K562 (cell line): Measurements from ENCODE around the gene OTUD1. TPM values are rescaled to one million over a fixed set of nuclear protein-coding genes. Genes with fewer than 3 reads are reported as not detected.
A peak's percentile ranks its signal among the peaks of the same experiment; 100 is the strongest.

Experiments
- ATAC-seq: fragments of 200-7000 bp; cut with Tn5 transposase; 3 replicates; pipeline ENCODE4 v1.9.1; 2020; ENCODE audit warnings: moderate library complexity
- BruUV-seq: library from RNA; stranded (reverse); fragments of 400-500 nt; replicated peaks from 2 replicates; lab custom pipeline; 2021; lab: Mats Ljungman, UMichigan
- CTCF ChIA-PET: fragments of 300-600 bp; formaldehyde crosslinking; extraction: SDS; loops from one replicate; lab custom pipeline; 2021; ENCODE audit warnings: low intra/inter-chr PET ratio; lab: Yijun Ruan, JAX
- POLR2A ChIA-PET: fragments of 300-600, 350-650 bp; sonication (Branson Sonifier 250); formaldehyde crosslinking; extraction: SDS; loops from one replicate; lab custom pipeline; 2021; ENCODE audit warnings: antibody characterized with exemption, inconsistent platforms; lab: Yijun Ruan, JAX
- DNase-seq, 4 experiments: peaks; one replicate each; pipeline versions ENCODE4 v3.0.0 to v3.0.0-alpha.2; 2011 to 2018; ENCODE audit warnings: low spot score in 3 of 4, mixed read lengths in 3 of 4; ENCODE audit errors: extremely low read depth in 1 of 4
- FAIRE-seq: peaks from 2 replicates; lab custom pipeline; 2011; peaks lifted over from hg19 to GRCh38; lab: Jason Lieb, UNC
- H2AFZ ChIP-seq: 2 replicates; pipeline ENCODE4 v1.6.0; 2011; ENCODE audit warnings: low read depth, low read length, control low read depth, inconsistent platforms
- H3K27ac ChIP-seq: fragments of 200-600 bp; 3 replicates; pipeline ENCODE4 v1.8.0; 2011; ENCODE audit warnings: low read depth, mild to moderate bottlenecking, control low read depth, inconsistent platforms, low read length, moderate library complexity, mixed read lengths; ENCODE audit errors: extremely low read depth
- H3K27me3 ChIP-seq, 2 experiments: fragments of 300-600 bp in 1 of 2; 2 replicates in 1 of 2; 3 replicates in 1 of 2; pipeline versions ENCODE4 v1.6.0 to v1.8.0; 2011; ENCODE audit warnings: inconsistent platforms in 2 of 2, low read length in 2 of 2, mild to moderate bottlenecking in 1 of 2, mixed read lengths in 1 of 2, moderate library complexity in 1 of 2; ENCODE audit not compliant: control insufficient read depth in 2 of 2, insufficient read depth in 2 of 2
- H3K36me3 ChIP-seq: fragments of 300-600 bp; 3 replicates; pipeline ENCODE4 v1.8.0; 2011; ENCODE audit warnings: mild to moderate bottlenecking, low read length, inconsistent platforms; ENCODE audit not compliant: control insufficient read depth, insufficient read depth
- H3K4me1 ChIP-seq, 2 experiments: fragments of 200-600 bp in 1 of 2; replicated peaks in 1 of 2; 2 replicates in 1 of 2; 3 replicates in 1 of 2; pipeline versions ENCODE4 v1.5.1 to v1.8.0; 2011; ENCODE audit warnings: inconsistent platforms in 2 of 2, low read length in 2 of 2, mild to moderate bottlenecking in 1 of 2, mixed read lengths in 1 of 2, moderate library complexity in 1 of 2; ENCODE audit not compliant: control insufficient read depth in 2 of 2, insufficient read depth in 2 of 2
- H3K4me2 ChIP-seq: 2 replicates; pipeline ENCODE4 v1.6.1; 2011; ENCODE audit warnings: low read length, control low read depth, inconsistent platforms, mixed read lengths; ENCODE audit not compliant: insufficient read depth
- H3K4me3 ChIP-seq: fragments of 200-600 bp; sonication (generic), shearing (Covaris generic); 2 replicates; pipeline ENCODE4 v1.5.1; 2016; ENCODE audit warnings: control low read depth, inconsistent platforms
- H3K79me2 ChIP-seq: fragments of 200-600 bp; 3 replicates; pipeline ENCODE4 v1.8.0; 2011; ENCODE audit warnings: low read length, inconsistent platforms; ENCODE audit not compliant: control insufficient read depth, insufficient read depth
- H3K9ac ChIP-seq, 2 experiments: 2 replicates each; pipeline versions ENCODE4 v1.6.0 to v1.6.1; 2011; ENCODE audit warnings: low read depth in 2 of 2, low read length in 2 of 2, control low read depth in 1 of 2, inconsistent platforms in 1 of 2, mild to moderate bottlenecking in 1 of 2, mixed read lengths in 1 of 2; ENCODE audit not compliant: insufficient read depth in 1 of 2
- H3K9me1 ChIP-seq: one replicate; pipeline ENCODE4 v1.6.0; 2011; ENCODE audit warnings: inconsistent platforms, mild to moderate bottlenecking, low read length, moderate library complexity; ENCODE audit not compliant: control insufficient read depth, insufficient read depth
- H3K9me3 ChIP-seq: replicated peaks from 2 replicates; pipeline ENCODE4 v1.5.1; 2011; ENCODE audit warnings: low read depth, low read length, inconsistent platforms; ENCODE audit not compliant: control insufficient read depth, insufficient read depth
- H4K20me1 ChIP-seq: replicated peaks from 2 replicates; pipeline ENCODE4 v1.6.1; 2011; ENCODE audit warnings: low read length, inconsistent platforms, mixed read lengths; ENCODE audit not compliant: control insufficient read depth, insufficient read depth
- CBX2 ChIP-seq: fragments of 200-600 bp; sonication (generic); IDR thresholded peaks from one replicate; pipeline ENCODE4 v1.6.1; 2012; ENCODE audit warnings: mild to moderate bottlenecking, low read length, inconsistent platforms; ENCODE audit not compliant: insufficient read depth, poor library complexity, severe bottlenecking
- GABPA ChIP-seq: fragments of 200-800 bp; sonication (Bioruptor generic); conservative IDR thresholded peaks from 2 replicates; pipeline ENCODE4 v1.6.1; 2016; ENCODE audit warnings: low read depth, missing genetic modification characterization, missing compliant biosample characterization
- HDAC8 ChIP-seq: fragments of 450-650 bp; IDR thresholded peaks from 2 replicates; pipeline ENCODE4 v1.6.1; 2016; ENCODE audit warnings: mild to moderate bottlenecking, missing genetic modification characterization, moderate library complexity, missing compliant biosample characterization
- HMG20A ChIP-seq: fragments of 450-650 bp; formaldehyde crosslinking; conservative IDR thresholded peaks from 2 replicates; pipeline ENCODE4 v1.4.0; 2020; ENCODE audit warnings: mild to moderate bottlenecking, mixed read lengths
- HMGN3 ChIP-seq: IDR thresholded peaks from 2 replicates; pipeline ENCODE4 v1.6.1; 2011; ENCODE audit warnings: borderline replicate concordance, low read depth, mild to moderate bottlenecking, mixed read lengths, low read length; ENCODE audit not compliant: insufficient read length; ENCODE audit errors: extremely low read depth
- KDM1A ChIP-seq, 2 experiments: fragments of 450-650 bp; IDR thresholded peaks; 2 replicates each; pipeline ENCODE4 v1.6.1; 2016; ENCODE audit warnings: mild to moderate bottlenecking in 2 of 2
- LEF1 ChIP-seq: fragments of 450-650 bp; IDR thresholded peaks from 2 replicates; pipeline ENCODE4 v1.6.1; 2016; ENCODE audit warnings: mild to moderate bottlenecking
- POLR2G ChIP-seq: fragments of 200-400 bp; formaldehyde crosslinking; IDR thresholded peaks from 2 replicates; pipeline ENCODE4 v1.6.1; 2017; ENCODE audit warnings: low read depth, mild to moderate bottlenecking, antibody characterized with exemption, low read length, moderate library complexity
- SMAD1 ChIP-seq: fragments of 150-350 bp; IDR thresholded peaks from 2 replicates; pipeline ENCODE4 v1.6.1; 2014; ENCODE audit warnings: low read length, low read depth; ENCODE audit not compliant: partially characterized antibody
- ZNF134 ChIP-seq: fragments of 250-450 bp; sonication (Bioruptor Pico); conservative IDR thresholded peaks from 2 replicates; pipeline ENCODE4 v1.4.0; 2020
- ZNF184 ChIP-seq: sonication (generic); formaldehyde crosslinking; IDR thresholded peaks from 2 replicates; pipeline ENCODE4 v1.5.0; 2020; ENCODE audit warnings: missing genetic modification reagents
- ZNF699 ChIP-seq: fragments of 250-450 bp; sonication (Bioruptor Pico); IDR thresholded peaks from 2 replicates; pipeline ENCODE4 v1.8.0; 2021; ENCODE audit warnings: mild to moderate bottlenecking, moderate library complexity; ENCODE audit not compliant: insufficient replicate concordance
- ZZZ3 ChIP-seq: fragments of 450-650 bp; IDR thresholded peaks from 2 replicates; pipeline ENCODE4 v1.6.1; 2016; ENCODE audit warnings: antibody characterized with exemption, mild to moderate bottlenecking, moderate library complexity
- WGBS: fragments of 100-300 bp; shearing (Covaris generic); methylation state at CpG from one replicate; pipeline ENCODE4 v1.1.6; 2016; ENCODE audit warnings: low coverage, mixed read lengths; ENCODE audit not compliant: insufficient coverage; ENCODE audit errors: missing lambda C conversion rate; 5-methylcytosine and 5-hydroxymethylcytosine counted together
- in situ Hi-C: fragments of 300-500 bp; cut with MboI; formaldehyde crosslinking; loops from 4 replicates; pipeline ENCODE4 v1.15.0; 2018; ENCODE audit warnings: inconsistent platforms, mixed read lengths
- intact Hi-C: fragments of 100-400 bp; cut with micrococcal nuclease; formaldehyde crosslinking; loops from 2 replicates; pipeline ENCODE4 v1.14.2; 2022
- polyA plus RNA-seq, 8 experiments: library from polyadenylated mRNA; depleted of rRNA in 4 of 8; stranded (reverse) in 5 of 8; unstranded in 3 of 8; fragments of >200 nt; fragmentation: Nextera tagmentation in 2 of 8; fragmentation: Illumina TruSeq in 1 of 8; extraction: Ambion mirVana in 2 of 8; extraction: Trizol in 1 of 8; gene quantifications; 2 replicates each; pipeline versions ENCODE4 v1.2.1 to v1.2.3, GENCODE V29; 2011 to 2014; ENCODE audit warnings: inconsistent platforms in 1 of 8, missing spikeins in 1 of 8
- total RNA-seq, 7 experiments: library from RNA; depleted of rRNA in 6 of 7; stranded (reverse); fragments of >200 nt in 6 of 7; fragmentation: Illumina TruSeq in 2 of 7; extraction: Trizol in 2 of 7; gene quantifications; 2 replicates each; pipeline versions ENCODE4 v1.2.1 to v1.2.3, GENCODE V29; 2011 to 2021; ENCODE audit warnings: low replicate concordance in 1 of 7
- TF ChIP-seq, protein P1 (sequence below): fragments of 450-650 bp; formaldehyde crosslinking; IDR thresholded peaks from 2 replicates; pipeline ENCODE4 v1.4.0; 2022; ENCODE audit warnings: missing genetic modification characterization
- TF ChIP-seq, protein P2 (sequence below): sonication (generic); formaldehyde crosslinking; IDR thresholded peaks from 2 replicates; pipeline ENCODE4 v1.8.0; 2022; ENCODE audit warnings: mild to moderate bottlenecking, missing genetic modification reagents, borderline replicate concordance
- TF ChIP-seq, protein P3 (sequence below), 2 experiments: IDR thresholded peaks; 2 replicates each; pipeline ENCODE4 v1.6.1; 2012; ENCODE audit warnings: improper control_type of control experiment in 2 of 2, low read depth in 2 of 2, low read length in 2 of 2, borderline replicate concordance in 1 of 2

Gene OTUD1
- total and polyA plus RNA-seq, 9 of the 15 experiments (the other 6 are each of a cell fraction or from before 2014, with no cell fraction given) = 0.29 to 2.0 (median 0.49) TPM

GRCh38 chr10:23439452-23439960 lies 631 bp downstream of the OTUD1 start:
- H2AFZ ChIP-seq = peak overlapping the region; percentile 81
- peak overlapping the region; percentile 65; the same call in 1 of the 3 replicates for H3K27ac ChIP-seq
- WGBS = under 1% methylated on average over 21 of the region's 80 CpGs
- TF ChIP-seq, protein P1, sequence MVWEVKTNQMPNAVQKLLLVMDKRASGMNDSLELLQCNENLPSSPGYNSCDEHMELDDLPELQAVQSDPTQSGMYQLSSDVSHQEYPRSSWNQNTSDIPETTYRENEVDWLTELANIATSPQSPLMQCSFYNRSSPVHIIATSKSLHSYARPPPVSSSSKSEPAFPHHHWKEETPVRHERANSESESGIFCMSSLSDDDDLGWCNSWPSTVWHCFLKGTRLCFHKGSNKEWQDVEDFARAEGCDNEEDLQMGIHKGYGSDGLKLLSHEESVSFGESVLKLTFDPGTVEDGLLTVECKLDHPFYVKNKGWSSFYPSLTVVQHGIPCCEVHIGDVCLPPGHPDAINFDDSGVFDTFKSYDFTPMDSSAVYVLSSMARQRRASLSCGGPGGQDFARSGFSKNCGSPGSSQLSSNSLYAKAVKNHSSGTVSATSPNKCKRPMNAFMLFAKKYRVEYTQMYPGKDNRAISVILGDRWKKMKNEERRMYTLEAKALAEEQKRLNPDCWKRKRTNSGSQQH (CRISPR knock-in tag) = no peak
- no peak for TF ChIP-seq ZNF134 (CRISPR knock-in tag)
- no peak for TF ChIP-seq ZNF699
- TF ChIP-seq, protein P2, sequence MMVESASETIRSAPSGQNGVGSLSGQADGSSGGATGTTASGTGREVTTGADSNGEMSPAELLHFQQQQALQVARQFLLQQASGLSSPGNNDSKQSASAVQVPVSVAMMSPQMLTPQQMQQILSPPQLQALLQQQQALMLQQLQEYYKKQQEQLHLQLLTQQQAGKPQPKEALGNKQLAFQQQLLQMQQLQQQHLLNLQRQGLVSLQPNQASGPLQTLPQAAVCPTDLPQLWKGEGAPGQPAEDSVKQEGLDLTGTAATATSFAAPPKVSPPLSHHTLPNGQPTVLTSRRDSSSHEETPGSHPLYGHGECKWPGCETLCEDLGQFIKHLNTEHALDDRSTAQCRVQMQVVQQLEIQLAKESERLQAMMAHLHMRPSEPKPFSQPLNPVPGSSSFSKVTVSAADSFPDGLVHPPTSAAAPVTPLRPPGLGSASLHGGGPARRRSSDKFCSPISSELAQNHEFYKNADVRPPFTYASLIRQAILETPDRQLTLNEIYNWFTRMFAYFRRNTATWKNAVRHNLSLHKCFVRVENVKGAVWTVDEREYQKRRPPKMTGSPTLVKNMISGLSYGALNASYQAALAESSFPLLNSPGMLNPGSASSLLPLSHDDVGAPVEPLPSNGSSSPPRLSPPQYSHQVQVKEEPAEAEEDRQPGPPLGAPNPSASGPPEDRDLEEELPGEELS (CRISPR knock-in tag) = no peak
- no peak for TF ChIP-seq HDAC8 (tag)
- TF ChIP-seq LEF1 = no peak
- TF ChIP-seq, protein P3, sequence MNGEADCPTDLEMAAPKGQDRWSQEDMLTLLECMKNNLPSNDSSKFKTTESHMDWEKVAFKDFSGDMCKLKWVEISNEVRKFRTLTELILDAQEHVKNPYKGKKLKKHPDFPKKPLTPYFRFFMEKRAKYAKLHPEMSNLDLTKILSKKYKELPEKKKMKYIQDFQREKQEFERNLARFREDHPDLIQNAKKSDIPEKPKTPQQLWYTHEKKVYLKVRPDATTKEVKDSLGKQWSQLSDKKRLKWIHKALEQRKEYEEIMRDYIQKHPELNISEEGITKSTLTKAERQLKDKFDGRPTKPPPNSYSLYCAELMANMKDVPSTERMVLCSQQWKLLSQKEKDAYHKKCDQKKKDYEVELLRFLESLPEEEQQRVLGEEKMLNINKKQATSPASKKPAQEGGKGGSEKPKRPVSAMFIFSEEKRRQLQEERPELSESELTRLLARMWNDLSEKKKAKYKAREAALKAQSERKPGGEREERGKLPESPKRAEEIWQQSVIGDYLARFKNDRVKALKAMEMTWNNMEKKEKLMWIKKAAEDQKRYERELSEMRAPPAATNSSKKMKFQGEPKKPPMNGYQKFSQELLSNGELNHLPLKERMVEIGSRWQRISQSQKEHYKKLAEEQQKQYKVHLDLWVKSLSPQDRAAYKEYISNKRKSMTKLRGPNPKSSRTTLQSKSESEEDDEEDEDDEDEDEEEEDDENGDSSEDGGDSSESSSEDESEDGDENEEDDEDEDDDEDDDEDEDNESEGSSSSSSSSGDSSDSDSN (IDR thresholded peaks at IDR 0.05; ENCODE audit: borderline replicate concordance in 1 of 2, low read depth in 2 of 2, low read length in 2 of 2) = peak in 1 of 2 experiments; percentile 83; a peak in 1 of 4 replicates
- peak; percentile 1 for TF ChIP-seq HMGN3
- no peak for TF ChIP-seq POLR2G
- no peak for TF ChIP-seq ZZZ3
- no peak for TF ChIP-seq KDM1A (IDR thresholded peaks at IDR 0.05)
- no peak for TF ChIP-seq ZNF184 (CRISPR knock-in tag)
- TF ChIP-seq HMG20A (CRISPR knock-in tag) = no peak
- TF ChIP-seq GABPA (tag) = 0 out of 2 replicates have a peak, but pooled peaks have one; percentile 21
- TF ChIP-seq CBX2 = no peak
- TF ChIP-seq SMAD1 = no peak

More at GRCh38 chr10:23439452-23439960, 631 bp downstream of the OTUD1 start:
- Histone ChIP-seq H3K4me1 (peaks cover 0 to 26% of the 10 kb centered on the region in 2 experiments; a peak in 4 of 5 replicates), H3K9me3 (no peaks in the 10 kb centered on the region), H3K36me3 (no peaks in the 10 kb centered on the region; the same call in 2 of the 3 replicates), H3K4me3 (peak overlapping the region; percentile 77), H3K9me1 (no peaks in the 10 kb centered on the region), H3K79me2 (peaks cover 3% of the 10 kb centered on the region; the same call in 1 of the 3 replicates), H4K20me1 (no peaks in the 10 kb centered on the region; the same call in 1 of the 2 replicates), H3K4me2 (peak overlapping the region; percentile 72; the same call in 1 of the 2 replicates), H3K27me3 (peaks cover 0 to 4% of the 10 kb centered on the region in 2 experiments; a peak in 1 of 5 replicates), H3K9ac (peak overlapping the region; percentile 32 to 91; a peak in 3 of 4 replicates)
- POLR2A ChIA-PET = interaction anchor here (0.6 kb wide), 1 partner anchor 132 kb away, joined by 3 read pairs; no protein-coding TSS in a partner anchor
- in situ Hi-C loops (no loop called here), intact Hi-C loops (no loop called here)
- ATAC-seq = no peak; the same call in 2 of the 3 replicates
- peak; percentile 18 to 42 (median 40) for DNase-seq
- BruUV-seq = no TSS peak
- CTCF ChIA-PET = no interaction called here
- FAIRE-seq = no peak
